BE2C (cell line): ENCODE measurements around the gene TMC1.

Experiments
- DNase-seq: peaks from one replicate; pipeline ENCODE4 v3.0.0-alpha.2; 2020
- H3K27me3 ChIP-seq: fragments of 250-450 bp; sonication (Bioruptor Pico); 2 replicates; pipeline ENCODE4 v1.5.1; 2020; ENCODE audit warnings: mild to moderate bottlenecking
- H3K36me3 ChIP-seq: fragments of 250-450 bp; sonication (Bioruptor Pico); 2 replicates; pipeline ENCODE4 v1.5.1; 2020; ENCODE audit warnings: mild to moderate bottlenecking
- H3K4me1 ChIP-seq: fragments of 250-450 bp; sonication (Bioruptor Pico); 2 replicates; pipeline ENCODE4 v1.5.1; 2020
- H3K4me3 ChIP-seq: 2 replicates; pipeline ENCODE4 v1.5.1; 2011; ENCODE audit warnings: low read depth, low read length
- H3K9me3 ChIP-seq: fragments of 250-450 bp; sonication (Bioruptor Pico); 2 replicates; pipeline ENCODE4 v1.5.1; 2020
- CTCF ChIP-seq: IDR thresholded peaks from 2 replicates; pipeline ENCODE4 v1.5.1; 2012; ENCODE audit warnings: mild to moderate bottlenecking, low read depth, low read length

Gene TMC1

DNA sequence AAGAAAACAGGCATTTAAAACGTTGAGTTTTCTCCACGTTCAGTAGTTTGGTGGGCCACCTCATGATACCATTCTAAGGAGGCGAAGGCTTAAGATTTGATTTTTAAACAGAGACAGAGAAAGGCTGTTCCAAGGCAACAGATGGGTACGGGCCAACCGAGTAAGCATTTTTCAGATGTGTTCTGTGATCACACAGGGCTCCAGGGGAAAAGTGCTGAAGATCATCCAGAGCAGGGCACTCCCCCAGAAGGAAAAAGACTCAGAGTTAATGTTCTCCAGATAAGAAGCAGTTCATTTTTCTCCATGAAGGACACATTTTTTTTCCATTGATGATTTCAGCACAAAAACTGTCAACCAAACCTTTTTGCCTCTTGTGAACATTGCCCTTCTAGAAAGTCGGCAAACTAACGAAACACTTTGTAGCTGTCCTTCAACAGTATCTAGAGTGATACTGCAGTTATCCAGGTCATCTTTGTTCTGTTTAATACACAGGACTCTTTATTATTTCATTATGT, 292.7 kb downstream of the TMC1 start:
- Histone ChIP-seq H3K27me3 (no peaks in the 10 kb centered on the region), H3K9me3 (no peaks in the 10 kb centered on the region), H3K36me3 (no peaks in the 10 kb centered on the region), H3K4me1 (no peaks in the 10 kb centered on the region), H3K4me3 (no peak overlapping the region)
- no peak for TF ChIP-seq CTCF
- no peak for DNase-seq

- Histone ChIP-seq H3K9me3 (no peaks in the 10 kb centered on the region), H3K4me1 (no peaks in the 10 kb centered on the region), H3K4me3 (no peak overlapping the region), H3K27me3 (no peaks in the 10 kb centered on the region), H3K36me3 (no peaks in the 10 kb centered on the region)
- DNase-seq = no peak
- no peak for TF ChIP-seq CTCF
Observed at GRCh38 chr9:72816666-72817065, 295.3 kb downstream of the TMC1 start.

- Histone ChIP-seq H3K9me3 (no peaks in the 10 kb centered on the region), H3K4me3 (no peak overlapping the region), H3K4me1 (no peaks in the 10 kb centered on the region), H3K27me3 (no peaks in the 10 kb centered on the region), H3K36me3 (no peaks in the 10 kb centered on the region)
- TF ChIP-seq CTCF = no peak
- DNase-seq = no peak
Observed at GRCh38 chr9:72817413-72817812, 296.0 kb downstream of the TMC1 start.

DNA sequence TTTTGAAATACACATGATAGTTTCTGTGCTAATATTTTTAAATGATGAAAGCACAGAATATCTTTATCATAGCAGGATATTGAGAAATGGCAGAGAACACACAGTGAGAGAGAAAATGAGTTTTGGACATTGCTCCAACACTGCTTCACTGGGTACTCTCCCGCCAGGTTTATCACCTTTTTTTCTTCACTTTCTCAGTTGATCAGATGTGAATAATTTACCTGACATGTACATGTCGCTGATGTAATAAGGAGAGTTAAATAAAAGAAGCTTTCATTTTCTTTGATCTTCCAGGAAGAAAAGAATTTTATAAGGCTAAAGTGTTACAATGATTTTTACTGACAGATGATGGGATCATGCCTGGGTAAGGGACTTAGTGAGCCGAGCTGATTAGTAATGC, 297.0 kb downstream of the TMC1 start:
- TF ChIP-seq CTCF = no peak
- Histone ChIP-seq H3K36me3 (no peaks in the 10 kb centered on the region), H3K4me3 (no peak overlapping the region), H3K9me3 (no peaks in the 10 kb centered on the region), H3K4me1 (no peaks in the 10 kb centered on the region), H3K27me3 (no peaks in the 10 kb centered on the region)
- DNase-seq = no peak

DNA sequence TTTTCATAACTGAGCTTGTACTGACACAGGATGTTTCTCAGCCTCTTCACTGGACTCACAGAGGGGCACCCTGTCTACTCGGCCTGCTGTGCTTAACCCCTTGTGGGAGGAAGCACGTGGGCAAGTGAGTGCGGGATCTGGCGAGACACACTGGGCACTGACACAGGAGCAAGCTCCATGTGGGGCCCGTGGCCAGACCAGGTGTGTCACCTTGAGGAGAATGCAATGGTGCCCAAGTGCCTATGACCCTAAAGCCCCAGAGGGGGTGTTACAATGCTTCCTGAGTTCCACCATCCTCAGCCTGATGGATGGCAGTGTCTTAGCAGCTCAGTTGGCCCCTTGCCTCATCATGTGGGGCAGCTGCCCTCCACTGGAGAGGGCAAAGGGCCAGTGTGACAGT, 302.6 kb downstream of the TMC1 start:
- no peak for DNase-seq
- H3K9me3 ChIP-seq = no peaks in the 10 kb centered on the region
- no peak overlapping the region for H3K4me3 ChIP-seq
- H3K27me3 ChIP-seq = no peaks in the 10 kb centered on the region
- TF ChIP-seq CTCF = no peak
- H3K36me3 ChIP-seq = no peaks in the 10 kb centered on the region
- H3K4me1 ChIP-seq = no peaks in the 10 kb centered on the region

DNA sequence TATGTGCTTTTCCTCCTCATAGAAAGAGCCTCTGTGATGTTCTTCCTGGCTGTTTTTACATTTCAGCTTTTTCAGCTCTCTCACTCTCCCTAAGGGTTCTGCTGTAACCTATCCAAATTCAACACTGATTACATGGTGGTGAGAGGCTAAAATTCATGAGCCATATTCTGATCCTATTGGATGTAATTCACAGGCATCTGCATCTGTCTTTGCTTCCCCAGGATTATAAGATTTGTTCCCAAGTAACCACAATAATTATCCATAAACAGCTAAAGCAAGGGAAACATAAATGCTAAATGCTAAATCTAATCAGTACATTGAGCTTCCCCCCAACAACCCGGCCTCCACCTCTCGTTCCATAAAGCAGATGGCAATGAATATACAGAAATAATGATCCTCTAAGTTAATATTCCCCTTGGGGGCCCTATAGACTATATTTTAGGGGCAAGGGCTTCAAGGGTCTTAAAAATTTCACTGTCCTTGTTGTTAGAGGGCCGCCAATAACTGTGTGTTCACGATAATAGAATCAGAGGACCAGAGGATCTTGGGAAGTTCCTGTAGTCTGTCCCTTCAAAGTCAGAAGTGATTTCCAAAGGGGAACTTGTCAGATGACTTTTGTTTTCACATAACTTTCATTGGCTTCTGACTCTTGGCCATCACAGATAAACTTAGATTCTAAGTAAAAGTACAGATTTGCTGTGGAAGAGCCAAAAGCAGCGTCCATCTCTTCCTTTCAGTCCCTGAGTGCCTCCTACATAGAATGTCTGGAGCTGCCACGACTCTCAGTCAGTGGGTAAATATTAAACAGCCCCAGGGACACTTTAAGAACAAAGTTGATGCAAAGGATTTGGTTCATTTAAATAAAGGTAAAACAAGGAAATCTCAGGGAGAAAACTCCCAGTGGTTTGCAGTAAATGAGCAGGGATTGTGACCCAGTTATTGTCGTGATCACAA, 305.9 kb downstream of the TMC1 start:
- Histone ChIP-seq H3K4me1 (no peaks in the 10 kb centered on the region), H3K36me3 (no peaks in the 10 kb centered on the region), H3K9me3 (no peaks in the 10 kb centered on the region), H3K4me3 (no peak overlapping the region), H3K27me3 (no peaks in the 10 kb centered on the region)
- no peak for DNase-seq
- no peak for TF ChIP-seq CTCF
